MM.1S (cell line): Measurements from ENCODE around the gene NUP50.

Experiments used
- DNase-seq: peaks from one replicate; pipeline ENCODE4 v3.0.0-alpha.2; 2015
- H2AFZ ChIP-seq: fragments of 300-600 bp; sonication (generic); 2 replicates; pipeline ENCODE4 v1.6.0; 2016; ENCODE audit warnings: antibody characterized with exemption, low read length
- H3F3A ChIP-seq: fragments of 300-600 bp; sonication (generic); 2 replicates; pipeline ENCODE4 v1.6.1; 2016; ENCODE audit warnings: mild to moderate bottlenecking, antibody characterized with exemption, low read length, moderate library complexity, mixed read lengths; ENCODE audit not compliant: insufficient read depth
- H3K27ac ChIP-seq: fragments of 300-600 bp; sonication (generic); 2 replicates; pipeline ENCODE4 v1.5.1; 2016; ENCODE audit warnings: mild to moderate bottlenecking, low read length
- H3K27me3 ChIP-seq: fragments of 300-600 bp; sonication (generic); replicated peaks from 2 replicates; pipeline ENCODE4 v1.6.0; 2016; ENCODE audit warnings: low read length; ENCODE audit not compliant: insufficient read depth
- H3K36me3 ChIP-seq: fragments of 300-600 bp; sonication (generic); replicated peaks from 2 replicates; pipeline ENCODE4 v1.6.1; 2016; ENCODE audit warnings: mild to moderate bottlenecking, low read length, mixed read lengths; ENCODE audit not compliant: insufficient read depth
- H3K4me1 ChIP-seq: fragments of 300-600 bp; sonication (generic); 2 replicates; pipeline ENCODE4 v1.6.1; 2016; ENCODE audit warnings: low read length, mixed read lengths
- H3K4me2 ChIP-seq: fragments of 300-600 bp; sonication (generic); 2 replicates; pipeline ENCODE4 v1.6.0; 2016; ENCODE audit warnings: low read depth, low read length
- H3K4me3 ChIP-seq: fragments of 300-600 bp; sonication (generic); 2 replicates; pipeline ENCODE4 v1.5.1; 2016; ENCODE audit warnings: low read length, mixed read lengths
- H3K79me2 ChIP-seq: fragments of 300-600 bp; sonication (generic); 2 replicates; pipeline ENCODE4 v1.6.1; 2016; ENCODE audit warnings: mixed run types, low read length, mixed read lengths
- H3K9ac ChIP-seq: fragments of 300-600 bp; sonication (generic); 2 replicates; pipeline ENCODE4 v1.6.1; 2016; ENCODE audit warnings: low read length, mixed read lengths
- H3K9me2 ChIP-seq: fragments of 300-600 bp; sonication (generic); replicated peaks from 2 replicates; pipeline ENCODE4 v1.6.1; 2016; ENCODE audit warnings: mild to moderate bottlenecking, low read length, mixed read lengths; ENCODE audit not compliant: insufficient read depth
- H3K9me3 ChIP-seq: fragments of 300-600 bp; sonication (generic); replicated peaks from 2 replicates; pipeline ENCODE4 v1.6.1; 2016; ENCODE audit warnings: mild to moderate bottlenecking, low read length, mixed read lengths; ENCODE audit not compliant: insufficient read depth
- H4K20me1 ChIP-seq: fragments of 300-600 bp; sonication (generic); 2 replicates; pipeline ENCODE4 v1.6.1; 2016; ENCODE audit warnings: mild to moderate bottlenecking, low read length, moderate library complexity, mixed read lengths; ENCODE audit not compliant: insufficient read depth
- CTCF ChIP-seq: fragments of 300-600 bp; sonication (generic); IDR thresholded peaks from 2 replicates; pipeline ENCODE4 v1.5.1; 2016; ENCODE audit warnings: antibody characterized with exemption, low read length, mixed read lengths
- EZH2 ChIP-seq: fragments of 300-600 bp; sonication (generic); optimal IDR thresholded peaks from 2 replicates; pipeline ENCODE3; 2017; ENCODE audit warnings: low read depth, mild to moderate bottlenecking, antibody characterized with exemption, low read length, mixed read lengths
- EZH2phosphoT487 ChIP-seq: fragments of 300-600 bp; sonication (generic); IDR thresholded peaks from 2 replicates; pipeline ENCODE4 v1.6.1; 2018; ENCODE audit warnings: antibody characterized with exemption, low read length

The NUP50 gene

GRCh38 chr22:45134313-45134712 lies 29.4 kb upstream of the NUP50 start:
- Histone ChIP-seq H3K27ac (no peak overlapping the region), H2AFZ (no peak overlapping the region), H3K4me1 (no peaks in the 10 kb centered on the region), H3K4me3 (no peak overlapping the region), H3F3A (peaks cover 3% of the 10 kb centered on the region; the same call in 1 of the 2 replicates), H3K27me3 (no peaks in the 10 kb centered on the region), H3K9me2 (no peaks in the 10 kb centered on the region), H3K79me2 (no peaks in the 10 kb centered on the region), H4K20me1 (no peaks in the 10 kb centered on the region), H3K4me2 (no peak overlapping the region), H3K9ac (no peak overlapping the region), H3K36me3 (no peaks in the 10 kb centered on the region), H3K9me3 (no peaks in the 10 kb centered on the region)
- TF ChIP-seq EZH2phosphoT487 (no peak), CTCF (no peak), EZH2 (no peak)
- DNase-seq = no peak

DNA sequence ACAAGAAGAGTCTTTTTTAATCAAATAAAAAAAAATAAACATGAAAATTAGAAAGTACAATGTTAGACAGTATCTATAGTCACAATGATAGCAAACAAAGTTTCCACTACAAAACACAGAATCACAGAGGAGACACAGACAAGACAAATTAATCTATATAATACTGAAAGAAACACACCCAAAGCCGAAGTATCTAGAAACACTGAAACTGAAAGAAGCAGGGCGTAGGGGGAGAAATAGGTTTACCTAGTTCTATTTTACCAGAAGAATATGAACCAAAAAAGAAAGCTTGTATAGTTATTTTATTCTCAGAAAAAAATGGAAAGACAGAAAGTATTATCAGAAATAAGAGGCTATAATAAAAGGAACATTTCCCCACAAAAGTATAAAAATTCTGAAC lies 27.1 kb upstream of the NUP50 start:
- no peaks in the 10 kb centered on the region for H3K9me3 ChIP-seq
- H2AFZ ChIP-seq = no peak overlapping the region
- peaks cover 3% of the 10 kb centered on the region; the same call in 1 of the 2 replicates for H3F3A ChIP-seq
- H3K27ac ChIP-seq = no peak overlapping the region
- H3K9me2 ChIP-seq = no peaks in the 10 kb centered on the region
- no peaks in the 10 kb centered on the region for H4K20me1 ChIP-seq
- DNase-seq = peak; percentile 55
- peak overlapping the region; percentile 53 for H3K4me2 ChIP-seq
- no peaks in the 10 kb centered on the region for H3K36me3 ChIP-seq
- H3K9ac ChIP-seq = no peak overlapping the region
- no peaks in the 10 kb centered on the region for H3K79me2 ChIP-seq
- no peak for TF ChIP-seq EZH2
- no peak for TF ChIP-seq EZH2phosphoT487
- no peak for TF ChIP-seq CTCF
- H3K4me1 ChIP-seq = no peaks in the 10 kb centered on the region
- peak overlapping the region; percentile 10; the same call in 1 of the 2 replicates for H3K4me3 ChIP-seq
- no peaks in the 10 kb centered on the region for H3K27me3 ChIP-seq

GRCh38 chr22:45139693-45140092 lies 24.0 kb upstream of the NUP50 start:
- H3K9me3 ChIP-seq = no peaks in the 10 kb centered on the region
- H3F3A ChIP-seq = peaks cover 3% of the 10 kb centered on the region; the same call in 1 of the 2 replicates
- TF ChIP-seq EZH2phosphoT487 (no peak), EZH2 (no peak), CTCF (no peak)

More at GRCh38 chr22:45139693-45140092, 24.0 kb upstream of the NUP50 start:
- no peak overlapping the region for H2AFZ ChIP-seq
- H3K9ac ChIP-seq = no peak overlapping the region
- H3K4me1 ChIP-seq = no peaks in the 10 kb centered on the region
- DNase-seq = no peak
- H4K20me1 ChIP-seq = no peaks in the 10 kb centered on the region
- no peak overlapping the region for H3K27ac ChIP-seq
- no peaks in the 10 kb centered on the region for H3K36me3 ChIP-seq
- H3K79me2 ChIP-seq = no peaks in the 10 kb centered on the region
- H3K27me3 ChIP-seq = no peaks in the 10 kb centered on the region
- no peak overlapping the region for H3K4me3 ChIP-seq
- H3K9me2 ChIP-seq = no peaks in the 10 kb centered on the region
- no peak overlapping the region for H3K4me2 ChIP-seq
